SK-N-SH (cell line): Measurements from ENCODE around the gene COMMD6. TPM values are rescaled to one million over a fixed set of nuclear protein-coding genes. Genes with fewer than 3 reads are reported as not detected.

ENCODE experiments used
- CTCF ChIA-PET: fragments of 300-600, 350-600 bp; formaldehyde crosslinking; extraction: SDS; loops from one replicate; lab custom pipeline; 2021; lab: Yijun Ruan, JAX
- POLR2A ChIA-PET: fragments of 350-600 bp; sonication (Branson Sonifier 250); formaldehyde crosslinking; extraction: SDS; loops from one replicate; lab custom pipeline; 2020; ENCODE audit warnings: antibody characterized with exemption, inconsistent platforms; lab: Yijun Ruan, JAX
- DNase-seq: peaks from one replicate; pipeline ENCODE4 v3.0.0; 2012
- H2AFZ ChIP-seq: fragments of 200-600 bp; sonication (generic); 2 replicates; pipeline ENCODE4 v1.8.1; 2016; ENCODE audit warnings: antibody characterized with exemption, mild to moderate bottlenecking, low read depth
- H3F3A ChIP-seq: fragments of 200-600 bp; sonication (generic); replicated peaks from 2 replicates; pipeline ENCODE3; 2016; ENCODE audit warnings: antibody characterized with exemption, mild to moderate bottlenecking; ENCODE audit not compliant: insufficient read depth
- H3K27ac ChIP-seq, 2 experiments: fragments of 200-500 bp in 1 of 2; fragments of 200-600 bp in 1 of 2; sonication (Bioruptor generic) in 1 of 2; sonication (generic), shearing (Covaris generic) in 1 of 2; 2 replicates each; pipeline versions ENCODE4 v1.5.1 to v1.6.1; 2014 to 2016; ENCODE audit warnings: low read depth in 2 of 2, inconsistent platforms in 1 of 2, low read length in 1 of 2, mild to moderate bottlenecking in 1 of 2, mixed read lengths in 1 of 2
- H3K27me3 ChIP-seq: fragments of 200-600 bp; sonication (generic), shearing (Covaris generic); 2 replicates; pipeline ENCODE4 v1.6.1; 2016; ENCODE audit warnings: mixed run types; ENCODE audit not compliant: insufficient read depth
- H3K36me3 ChIP-seq, 2 experiments: fragments of 200-500 bp in 1 of 2; fragments of 200-600 bp in 1 of 2; sonication (Bioruptor generic) in 1 of 2; sonication (generic) in 1 of 2; replicated peaks in 1 of 2; 2 replicates each; pipeline versions ENCODE3 to v1.5.1; 2014 to 2016; ENCODE audit warnings: low read length in 1 of 2, mild to moderate bottlenecking in 1 of 2; ENCODE audit not compliant: insufficient read depth in 2 of 2, control insufficient read depth in 1 of 2
- H3K4me1 ChIP-seq, 2 experiments: fragments of 200-500 bp in 1 of 2; fragments of 200-600 bp in 1 of 2; sonication (Bioruptor generic) in 1 of 2; sonication (generic), shearing (Covaris generic) in 1 of 2; 2 replicates each; pipeline versions ENCODE4 v1.5.1 to v1.6.1; 2014 to 2016; ENCODE audit warnings: low read depth in 1 of 2, low read length in 1 of 2, mixed run types in 1 of 2; ENCODE audit not compliant: insufficient read depth in 2 of 2, control insufficient read depth in 1 of 2
- H3K4me2 ChIP-seq: fragments of 200-600 bp; sonication (generic), shearing (Covaris generic); 2 replicates; pipeline ENCODE4 v1.6.1; 2017; ENCODE audit warnings: mixed run types
- H3K4me3 ChIP-seq, 2 experiments: fragments of 200-500 bp in 1 of 2; fragments of 200-600 bp in 1 of 2; sonication (Bioruptor generic) in 1 of 2; sonication (generic), shearing (Covaris generic) in 1 of 2; 2 replicates each; pipeline versions ENCODE4 v1.5.1 to v1.8.1; 2014 to 2016; ENCODE audit warnings: low read depth in 2 of 2, inconsistent platforms in 1 of 2, low read length in 1 of 2, mild to moderate bottlenecking in 1 of 2, mixed read lengths in 1 of 2, moderate library complexity in 1 of 2
- H3K79me2 ChIP-seq: fragments of 200-600 bp; sonication (generic); 2 replicates; pipeline ENCODE4 v1.8.1; 2017; ENCODE audit warnings: mild to moderate bottlenecking; ENCODE audit not compliant: insufficient read depth
- H3K9ac ChIP-seq: fragments of 200-600 bp; sonication (generic); 2 replicates; pipeline ENCODE4 v1.6.1; 2017; ENCODE audit warnings: mixed run types
- H3K9me2 ChIP-seq: fragments of 200-600 bp; sonication (generic); 2 replicates; pipeline ENCODE4 v1.6.1; 2017; ENCODE audit warnings: mixed run types
- H3K9me3 ChIP-seq: fragments of 200-600 bp; sonication (generic); 2 replicates; pipeline ENCODE4 v1.6.1; 2017; ENCODE audit warnings: mixed run types, mild to moderate bottlenecking, moderate library complexity
- H4K20me1 ChIP-seq: fragments of 200-600 bp; sonication (generic); 2 replicates; pipeline ENCODE4 v1.6.1; 2017; ENCODE audit warnings: mild to moderate bottlenecking, mixed run types; ENCODE audit not compliant: insufficient read depth
- ELF1 ChIP-seq: IDR thresholded peaks from 2 replicates; pipeline ENCODE4 v1.4.0; 2012
- EZH2phosphoT487 ChIP-seq: fragments of 200-600 bp; sonication (generic); IDR thresholded peaks from 2 replicates; pipeline ENCODE4 v1.6.1; 2017; ENCODE audit warnings: low read depth, mixed run types, mild to moderate bottlenecking, antibody characterized with exemption, moderate library complexity, borderline replicate concordance
- FOSL2 ChIP-seq: IDR thresholded peaks from 2 replicates; pipeline ENCODE4 v1.4.0; 2012; ENCODE audit warnings: low read depth, mild to moderate bottlenecking, moderate library complexity, borderline replicate concordance
- GATA2 ChIP-seq: sonication (generic); formaldehyde crosslinking; IDR thresholded peaks from 2 replicates; pipeline ENCODE4 v1.5.0; 2020; ENCODE audit warnings: mild to moderate bottlenecking, missing genetic modification reagents
- MXI1 ChIP-seq: IDR thresholded peaks from 2 replicates; pipeline ENCODE4 v1.6.1; 2012; ENCODE audit warnings: mild to moderate bottlenecking, low read depth, low read length, improper control_type of control experiment
- NFIC ChIP-seq: IDR thresholded peaks from 2 replicates; pipeline ENCODE4 v1.4.0; 2012; ENCODE audit warnings: borderline replicate concordance
- NRF1 ChIP-seq: IDR thresholded peaks from 2 replicates; pipeline ENCODE4 v1.6.1; 2012; ENCODE audit warnings: low read depth, mild to moderate bottlenecking, low read length
- PBX3 ChIP-seq: IDR thresholded peaks from 2 replicates; pipeline ENCODE4; 2012
- REST ChIP-seq: IDR thresholded peaks from 2 replicates; pipeline ENCODE4 v1.6.1; 2012; ENCODE audit warnings: mild to moderate bottlenecking, low read depth, low read length, moderate library complexity
- SMC3 ChIP-seq: IDR thresholded peaks from 2 replicates; pipeline ENCODE4 v1.6.1; 2012; ENCODE audit warnings: low read depth, low read length, improper control_type of control experiment
- TAF1 ChIP-seq: IDR thresholded peaks from 2 replicates; pipeline ENCODE4 v1.6.1; 2012; ENCODE audit warnings: low read depth, mild to moderate bottlenecking, low read length, moderate library complexity, borderline replicate concordance
- TEAD4 ChIP-seq: IDR thresholded peaks from 2 replicates; pipeline ENCODE4 v1.4.0; 2012; ENCODE audit warnings: mild to moderate bottlenecking, borderline replicate concordance; ENCODE audit not compliant: insufficient read depth
- polyA plus RNA-seq, 3 experiments: library from polyadenylated mRNA; depleted of rRNA; stranded (reverse); fragments of >200 nt; gene quantifications; 2 replicates each; pipeline ENCODE4 v1.2.3, GENCODE V29; 2012

The COMMD6 gene
- polyA plus RNA-seq, 1 of the 3 experiments (the other 2 are of a cell fraction): 76.9 TPM

DNA sequence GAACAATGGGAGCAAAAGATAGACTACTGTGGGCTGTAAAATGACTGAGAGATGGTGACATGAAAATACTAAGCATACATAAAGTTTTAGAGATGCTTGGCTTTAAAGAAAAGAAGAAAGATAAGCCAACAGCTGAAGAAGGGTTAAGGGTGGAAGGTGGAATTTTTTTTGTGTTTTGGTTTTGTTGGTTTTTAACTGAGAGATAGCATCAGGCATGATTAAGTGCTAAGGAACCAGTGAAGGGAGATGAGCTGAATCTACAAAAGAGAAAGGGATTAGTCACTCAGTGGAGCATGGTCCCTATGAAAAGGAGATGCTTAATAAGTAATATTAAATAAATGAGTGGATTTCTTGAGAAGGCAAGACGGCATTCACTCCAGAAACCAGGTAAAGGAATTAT is 43.1 kb downstream of the COMMD6 start (continued):
- TF ChIP-seq REST: no peak
- no peak for TF ChIP-seq NRF1
- no peak for TF ChIP-seq GATA2 (CRISPR knock-in tag)
- TF ChIP-seq EZH2phosphoT487: no peak
- TF ChIP-seq SMC3: no peak
- no peak for TF ChIP-seq TAF1
- peak; percentile 54; the same call in 1 of the 2 replicates for TF ChIP-seq FOSL2

GRCh38 chr13:75493156-75493555 is 44.5 kb downstream of the COMMD6 start:
- H3K9ac ChIP-seq: no peak overlapping the region
- H3K9me3 ChIP-seq: no peaks in the 10 kb centered on the region
- TF ChIP-seq TEAD4 (no peak), ELF1 (no peak), REST (no peak), MXI1 (no peak), NFIC (no peak), PBX3 (no peak), NRF1 (no peak)
- no peaks in the 10 kb centered on the region for H3K36me3 ChIP-seq
- H3K4me1 ChIP-seq: no peaks in the 10 kb centered on the region; a peak in 1 of 4 replicates
- no peak overlapping the region for H3K4me3 ChIP-seq
- H3K4me2 ChIP-seq: no peak overlapping the region
- ChIA-PET POLR2A (no interaction called here), CTCF (interaction anchor here (3.4 kb wide), 1 partner anchor 10 kb away, joined by 21 read pairs; the partner anchor contains the start of gene TBC1D4)
- H3K27me3 ChIP-seq: no peaks in the 10 kb centered on the region
- DNase-seq: no peak
- H3F3A ChIP-seq: peaks cover 15% of the 10 kb centered on the region
- H2AFZ ChIP-seq: no peak overlapping the region
- H3K9me2 ChIP-seq: no peaks in the 10 kb centered on the region
- H3K79me2 ChIP-seq: no peaks in the 10 kb centered on the region
- H4K20me1 ChIP-seq: no peaks in the 10 kb centered on the region
- no peak overlapping the region for H3K27ac ChIP-seq
